Measurements from ENCODE around the gene MTG1. TPM values are rescaled to one million over a fixed set of nuclear protein-coding genes. Genes with fewer than 3 reads are reported as not detected.

The MTG1 gene
- total and polyA plus RNA-seq, 10 of the 15 experiments (the other 5 are each of a cell fraction or from before 2014, with no cell fraction given) = 6.2 to 104 (median 62.5) TPM

DNA sequence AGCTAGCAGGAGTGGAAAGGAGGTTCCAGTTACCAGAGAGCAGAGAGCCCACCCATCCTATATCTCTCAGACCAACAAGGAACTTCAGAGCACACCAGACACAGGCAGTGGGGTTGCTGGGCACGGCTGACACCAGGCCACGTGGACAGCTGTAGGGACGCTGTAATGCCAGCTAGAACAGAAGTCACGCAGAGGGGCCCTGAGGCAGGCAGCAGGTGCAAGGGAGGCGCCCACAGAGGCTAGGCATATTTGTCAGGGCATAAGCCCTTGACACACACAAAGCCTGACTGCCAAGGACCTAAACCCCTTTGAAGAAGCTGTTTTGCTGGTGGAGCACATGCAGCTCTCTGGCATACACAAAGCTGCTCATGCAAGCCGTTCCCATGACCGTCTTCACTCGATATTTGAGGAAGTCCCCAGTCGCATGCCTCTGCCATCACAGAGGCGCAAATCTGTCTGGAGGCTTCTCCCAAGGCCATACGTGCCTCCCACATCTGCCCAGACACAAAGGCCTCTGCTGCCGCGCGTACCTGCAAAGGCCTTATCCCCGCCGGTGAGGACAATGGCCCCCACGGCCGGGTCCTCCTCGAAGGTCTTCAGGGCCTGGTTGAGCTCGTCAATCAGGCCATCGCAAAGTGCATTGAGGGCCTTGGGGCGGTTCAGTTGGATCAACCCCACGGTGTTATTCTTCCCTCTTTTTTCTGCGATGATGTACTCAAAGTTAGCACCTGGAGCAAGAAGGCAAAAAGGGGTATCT lies 23.7 kb upstream of the MTG1 start:
- TF ChIP-seq CHD1 (IDR thresholded peaks at IDR 0.05; ENCODE audit: low read depth, low read length) (no peak), POU2F2 (IDR thresholded peaks at IDR 0.05; ENCODE audit: borderline replicate concordance, low read depth, low read length) (no peak), CREM (IDR thresholded peaks at IDR 0.05; ENCODE audit: low read depth) (no peak), ZSCAN29 (IDR thresholded peaks at IDR 0.05) (no peak), MEF2B (IDR thresholded peaks at IDR 0.05; ENCODE audit: partially characterized antibody, poor library complexity, severe bottlenecking) (no peak), TCF3 (IDR thresholded peaks at IDR 0.05; ENCODE audit: borderline replicate concordance, insufficient read depth, low read depth, low read length) (no peak), TARDBP (IDR thresholded peaks at IDR 0.05; ENCODE audit: borderline replicate concordance) (no peak), RAD21 (IDR thresholded peaks at IDR 0.05; ENCODE audit: insufficient read depth, low read depth, low read length) (no peak), SMC3 (IDR thresholded peaks at IDR 0.05; ENCODE audit: borderline replicate concordance, low read length) (no peak), BCLAF1 (IDR thresholded peaks at IDR 0.05) (no peak)
- TF ChIP-seq, protein P1, sequence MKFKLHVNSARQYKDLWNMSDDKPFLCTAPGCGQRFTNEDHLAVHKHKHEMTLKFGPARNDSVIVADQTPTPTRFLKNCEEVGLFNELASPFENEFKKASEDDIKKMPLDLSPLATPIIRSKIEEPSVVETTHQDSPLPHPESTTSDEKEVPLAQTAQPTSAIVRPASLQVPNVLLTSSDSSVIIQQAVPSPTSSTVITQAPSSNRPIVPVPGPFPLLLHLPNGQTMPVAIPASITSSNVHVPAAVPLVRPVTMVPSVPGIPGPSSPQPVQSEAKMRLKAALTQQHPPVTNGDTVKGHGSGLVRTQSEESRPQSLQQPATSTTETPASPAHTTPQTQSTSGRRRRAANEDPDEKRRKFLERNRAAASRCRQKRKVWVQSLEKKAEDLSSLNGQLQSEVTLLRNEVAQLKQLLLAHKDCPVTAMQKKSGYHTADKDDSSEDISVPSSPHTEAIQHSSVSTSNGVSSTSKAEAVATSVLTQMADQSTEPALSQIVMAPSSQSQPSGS (IDR thresholded peaks at IDR 0.05; ENCODE audit: low read length) = no peak
- H3K79me2 ChIP-seq (ENCODE audit: control insufficient read depth, insufficient read depth, low read length) = peaks cover 5% of the 10 kb centered on the region
- peaks cover 8% of the 10 kb centered on the region; the same call in 1 of the 2 replicates for H3K4me1 ChIP-seq (ENCODE audit: control insufficient read depth, insufficient read depth, low read length)
- TSS peak; percentile 47 for BruUV-seq (replicated peaks)
- no peak overlapping the region for H3K4me2 ChIP-seq (ENCODE audit: control insufficient read depth, insufficient read depth)
- H4K20me1 ChIP-seq (ENCODE audit: control insufficient read depth, insufficient read depth) = no peaks in the 10 kb centered on the region
- no peak for ATAC-seq
- RAD21 ChIA-PET (ENCODE audit: unreplicated experiment) = interaction anchor here (0.8 kb wide), 1 partner anchor 41 kb away, joined by 4 read pairs; no protein-coding TSS in a partner anchor
- intact Hi-C loops (cut with micrococcal nuclease; ENCODE audit: unreplicated experiment) = no loop called here
- H3K9me3 ChIP-seq (replicated peaks; ENCODE audit: control insufficient read depth, insufficient read depth, low read length) = no peaks in the 10 kb centered on the region
- peaks cover 0 to 13% of the 10 kb centered on the region in 2 experiments; a peak in 3 of 4 replicates for H3K36me3 ChIP-seq (ENCODE audit: control insufficient read depth in 2 of 2, insufficient read depth in 2 of 2, low read length in 1 of 2)
- H2AFZ ChIP-seq (ENCODE audit: control insufficient read depth, low read depth, low read length) = no peak overlapping the region
- H3K4me3 ChIP-seq = no peak overlapping the region
- no peaks in the 10 kb centered on the region for H3K27me3 ChIP-seq (replicated peaks in 1 of 2; ENCODE audit: control insufficient read depth in 2 of 2, insufficient read depth in 2 of 2, low read length in 1 of 2)
- FAIRE-seq = no peak
- POLR2A ChIA-PET = interaction anchor here (1.0 kb wide), 1 partner anchor 11 kb away, joined by 4 read pairs; no protein-coding TSS in a partner anchor
- in situ Hi-C loops (cut with MboI) = no loop called here
- no peak overlapping the region for H3K9ac ChIP-seq (ENCODE audit: control insufficient read depth, insufficient read depth, low read length)
- 86% methylated on average over 24 of the region's 24 CpGs for WGBS (ENCODE audit: insufficient coverage, insufficient replicate concordance, low lambda C conversion rate, missing lambda C conversion rate)
- no peak for DNase-seq (ENCODE audit: low read depth, low spot score)
- SMC1A ChIA-PET (ENCODE audit: uncharacterized antibody, unreplicated experiment) = no interaction called here
- CTCF ChIA-PET = interaction anchor here (1.1 to 1.3 kb wide), 2 partner anchors 8 to 55 kb away, joined by 3 read pairs; no protein-coding TSS in a partner anchor
- no peak overlapping the region for H3K27ac ChIP-seq (ENCODE audit: control insufficient read depth, insufficient read depth)
